NCI-H1436 (cell line): ENCODE measurements around the gene ABCB11.
A peak's percentile ranks its signal among the peaks of the same experiment; 100 is the strongest.

Experiments used
- DNase-seq: peaks from one replicate; lab custom pipeline; 2025; lab: John Stamatoyannopoulos, UW

Gene ABCB11

DNA sequence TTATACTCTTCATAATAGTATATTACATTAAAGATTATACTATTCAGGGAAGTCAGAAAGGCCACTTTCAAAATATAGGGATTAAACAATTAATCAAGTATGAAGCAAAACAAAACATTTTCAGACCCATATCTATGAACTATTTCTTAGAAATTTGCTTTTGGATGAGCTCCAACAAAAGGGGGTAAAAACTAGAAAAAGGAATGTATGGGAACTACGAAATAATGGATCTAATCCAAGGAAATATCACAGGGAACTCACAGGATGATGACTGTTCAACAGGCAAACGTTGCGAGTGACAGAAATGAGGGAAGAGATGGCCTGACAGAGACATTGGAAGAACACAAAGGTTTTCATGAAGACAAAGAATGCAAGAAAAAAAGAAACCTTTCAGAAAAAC is 102.1 kb downstream of the ABCB11 start:
- no peak for DNase-seq

DNA sequence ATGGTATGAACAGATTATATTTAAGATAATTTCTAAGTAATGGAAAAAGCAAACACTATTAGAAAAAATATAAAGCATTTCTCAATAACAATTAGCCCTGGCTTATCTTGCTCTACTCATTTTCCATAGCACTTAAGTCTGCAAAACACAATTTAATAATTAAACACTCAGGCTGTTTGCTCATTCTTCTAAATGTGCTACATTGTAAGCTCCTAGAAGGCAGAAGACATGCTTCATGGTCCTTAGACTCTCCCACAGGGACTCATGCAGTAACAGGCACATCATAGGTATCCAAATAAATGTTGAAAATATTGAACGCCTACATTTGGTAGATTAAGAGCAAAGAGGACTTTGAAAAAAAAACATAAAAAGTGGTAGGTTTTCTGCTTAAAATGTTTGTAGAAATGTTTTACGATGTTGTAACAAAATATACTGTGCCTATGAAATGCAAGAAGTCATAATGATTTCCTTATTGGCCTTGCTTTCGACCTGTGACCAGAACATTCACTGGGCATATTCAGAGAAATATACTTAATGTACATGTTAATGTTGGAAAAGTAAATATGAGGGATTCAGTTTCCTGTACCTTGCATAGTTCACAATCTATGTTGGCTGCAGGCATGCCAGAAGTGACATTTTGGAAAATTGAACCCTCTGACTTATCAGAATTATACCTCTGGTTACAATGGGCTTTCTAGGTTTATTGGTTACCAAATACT is 102.9 kb downstream of the ABCB11 start:
- DNase-seq, result peak; percentile 25

DNA sequence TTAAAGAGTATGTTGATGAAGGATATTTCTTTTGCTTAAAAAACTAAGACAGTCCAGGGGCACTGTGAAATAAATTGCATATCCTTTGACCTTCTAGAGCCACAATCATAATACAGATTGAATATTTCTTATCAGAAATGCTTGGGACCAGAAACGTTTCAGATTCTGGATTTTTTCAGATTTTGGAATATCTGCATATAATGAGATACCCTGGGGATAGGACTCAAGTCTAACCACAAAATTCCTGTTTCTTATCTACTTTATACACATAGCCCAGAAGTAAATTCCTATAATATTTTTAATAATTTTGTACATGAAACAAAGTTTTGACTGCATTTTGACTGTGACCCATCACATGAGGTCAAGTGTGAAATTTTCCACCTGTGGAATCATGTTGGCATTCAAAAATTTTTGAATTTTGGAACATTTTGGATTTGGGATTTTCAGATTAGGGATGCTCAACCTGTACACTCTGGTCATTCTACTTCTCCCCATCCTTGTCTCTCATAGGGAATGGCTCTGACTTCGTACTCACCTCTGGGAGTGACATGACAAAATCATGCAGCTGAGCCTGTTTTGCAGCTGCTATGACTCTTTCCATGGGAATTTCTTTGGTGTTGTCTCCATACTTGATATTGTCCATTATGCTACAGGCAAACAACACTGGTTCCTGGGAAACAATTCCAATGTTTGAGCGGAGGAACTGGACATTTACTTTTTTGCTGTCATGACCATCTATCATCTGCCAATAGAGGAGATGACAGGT is 104.3 kb downstream of the ABCB11 start:
- no peak for DNase-seq

DNA sequence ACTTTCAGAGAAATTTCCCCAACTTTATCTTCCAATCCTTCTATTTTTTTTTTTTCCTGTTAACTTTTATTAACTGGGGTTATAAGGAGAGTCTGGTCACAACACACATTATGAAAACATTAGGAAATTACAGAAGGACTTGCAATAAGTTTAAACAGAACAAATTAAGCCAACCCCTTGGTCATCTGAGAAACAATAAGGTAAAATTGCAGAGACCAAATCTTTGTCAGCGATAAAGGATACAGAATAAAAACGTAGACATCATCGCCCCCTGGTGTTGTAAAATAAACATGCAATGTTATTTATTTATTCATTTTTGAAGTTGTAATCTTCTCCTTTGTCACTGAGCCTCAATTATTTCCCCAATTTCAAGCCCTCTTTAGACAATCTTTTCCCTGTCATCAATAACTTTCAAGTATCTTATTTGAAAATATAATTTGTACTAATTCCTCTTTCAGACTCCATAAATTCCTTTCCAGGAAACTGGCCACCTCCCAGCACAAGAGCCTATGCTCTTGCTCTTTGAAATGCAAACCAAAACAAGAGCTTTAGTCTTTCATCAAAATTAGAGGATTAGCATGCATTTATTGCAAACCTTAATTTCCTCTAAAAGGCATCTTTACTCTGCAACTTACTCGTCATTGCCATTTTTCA is 110.5 kb downstream of the ABCB11 start:
- peak; percentile 40 for DNase-seq

DNA sequence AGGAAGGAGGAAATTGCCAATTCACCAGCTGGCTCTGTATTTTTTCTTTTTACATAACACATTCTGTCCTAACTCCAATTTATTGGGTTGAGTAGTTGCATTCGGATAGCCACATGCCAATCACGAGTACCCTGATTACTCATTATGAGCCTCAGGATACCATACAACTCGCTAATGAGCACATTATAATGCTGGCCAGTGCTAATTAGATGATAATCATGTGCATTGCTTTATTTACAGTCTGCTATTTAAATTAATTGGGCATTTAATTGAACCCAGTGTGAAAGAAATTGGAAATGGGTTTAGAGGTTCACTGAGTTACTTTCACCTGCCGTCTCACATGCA is 114.8 kb downstream of the ABCB11 start:
- no peak for DNase-seq

DNA sequence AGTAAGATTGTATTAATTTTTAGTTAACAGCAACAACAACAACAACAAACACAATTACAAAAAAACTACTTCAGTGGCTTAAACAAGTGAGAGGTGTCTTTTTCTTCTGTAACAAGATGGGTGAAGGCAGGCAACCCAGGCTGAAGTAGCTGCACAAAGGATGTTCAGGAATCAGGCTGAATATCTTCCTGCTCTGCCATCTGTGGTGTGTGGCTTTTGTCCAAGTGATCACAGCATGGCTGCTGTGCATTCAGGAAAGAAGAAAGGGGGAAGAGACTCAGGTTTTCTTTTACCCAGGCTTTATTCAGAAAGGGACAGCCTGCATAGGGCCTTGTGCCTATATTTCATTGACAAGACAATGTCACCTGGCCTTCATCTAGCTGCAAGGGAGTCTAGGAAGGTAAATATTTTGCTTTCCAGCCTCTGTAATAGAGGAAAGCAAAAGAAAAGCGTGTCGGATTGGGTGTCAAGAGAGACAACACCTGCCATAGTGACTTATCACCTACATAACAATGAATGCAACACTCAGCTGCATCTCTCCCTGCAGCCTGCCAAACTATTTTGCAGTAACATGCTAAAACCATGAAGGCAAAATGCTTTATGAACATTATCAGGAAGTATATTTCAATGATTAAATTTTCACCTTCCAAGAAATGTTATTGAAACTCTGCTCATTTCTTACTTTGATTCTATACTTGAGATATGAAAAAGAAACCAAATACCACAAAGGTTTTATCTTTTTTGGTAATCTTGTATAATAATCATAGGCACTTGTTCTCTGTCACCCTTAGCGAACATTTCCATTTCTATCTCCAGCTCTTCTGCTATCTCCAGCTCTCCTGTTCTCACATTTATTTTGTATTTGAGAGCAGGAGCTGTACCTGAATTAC is 115.4 kb downstream of the ABCB11 start:
- no peak for DNase-seq

DNA sequence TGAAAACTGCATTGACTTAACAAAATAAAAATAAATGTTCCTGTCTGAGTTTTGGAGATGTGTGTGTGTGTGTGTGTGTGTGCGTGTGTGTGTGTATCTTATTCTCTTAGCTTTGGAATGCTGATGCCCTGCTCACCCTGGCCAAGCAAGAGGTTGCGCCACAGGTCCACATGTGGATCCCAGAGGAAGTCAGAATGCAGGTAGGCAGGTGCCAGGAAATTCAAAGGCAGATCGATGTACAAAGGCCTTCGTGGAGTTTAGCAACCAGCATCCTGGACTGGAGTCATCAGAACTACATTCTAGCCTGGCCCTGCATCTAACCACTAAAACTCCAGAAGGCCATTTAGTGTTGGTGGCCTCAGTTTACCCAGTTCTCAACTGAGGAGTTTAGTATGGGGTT is 117.6 kb downstream of the ABCB11 start:
- DNase-seq, result no peak

DNA sequence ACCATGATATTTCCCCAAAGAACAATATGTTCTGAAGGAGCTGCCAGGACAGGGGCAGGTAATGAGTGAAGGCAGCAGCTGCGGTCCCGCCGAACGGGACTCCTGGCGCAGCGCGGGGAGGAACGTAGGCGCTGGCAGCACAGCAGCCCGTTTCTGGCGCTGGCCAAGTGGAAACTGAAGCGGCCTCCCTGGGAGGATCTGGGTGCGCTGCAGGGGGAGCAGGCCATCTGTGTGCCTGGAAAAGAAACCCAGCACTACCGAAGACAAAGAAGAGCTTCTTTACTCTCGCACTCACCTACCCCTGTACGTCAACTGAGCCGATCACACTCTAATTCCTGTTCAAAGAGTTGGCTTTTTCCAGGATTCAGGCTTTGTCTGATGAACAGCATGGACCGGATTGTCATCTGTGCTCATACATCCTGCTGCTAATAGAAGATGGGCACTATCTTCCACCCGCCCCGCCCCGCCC is 118.2 kb downstream of the ABCB11 start:
- no peak for DNase-seq

GRCh38 chr2:168912466-168912865 is 118.7 kb downstream of the ABCB11 start:
- no peak for DNase-seq

DNA sequence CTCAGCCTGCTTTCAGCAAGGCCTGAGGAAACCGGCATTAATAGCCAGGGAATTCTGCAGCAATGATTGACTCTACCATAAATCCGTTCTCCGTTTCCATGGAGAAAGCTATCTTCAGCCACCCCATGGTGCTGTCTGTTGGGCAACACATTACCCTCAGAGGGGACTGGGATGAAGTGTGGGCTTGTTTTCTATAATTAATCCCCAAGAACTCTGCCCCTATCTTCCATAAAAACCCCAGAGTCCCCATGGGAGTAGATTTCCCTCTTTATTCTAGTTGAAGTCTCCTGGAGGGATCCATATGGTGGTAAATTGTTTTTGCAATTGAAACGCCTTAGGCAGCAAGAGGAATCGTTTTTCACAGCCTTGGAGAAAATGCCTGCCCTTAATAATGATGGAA is 120.8 kb downstream of the ABCB11 start:
- DNase-seq, result no peak

DNA sequence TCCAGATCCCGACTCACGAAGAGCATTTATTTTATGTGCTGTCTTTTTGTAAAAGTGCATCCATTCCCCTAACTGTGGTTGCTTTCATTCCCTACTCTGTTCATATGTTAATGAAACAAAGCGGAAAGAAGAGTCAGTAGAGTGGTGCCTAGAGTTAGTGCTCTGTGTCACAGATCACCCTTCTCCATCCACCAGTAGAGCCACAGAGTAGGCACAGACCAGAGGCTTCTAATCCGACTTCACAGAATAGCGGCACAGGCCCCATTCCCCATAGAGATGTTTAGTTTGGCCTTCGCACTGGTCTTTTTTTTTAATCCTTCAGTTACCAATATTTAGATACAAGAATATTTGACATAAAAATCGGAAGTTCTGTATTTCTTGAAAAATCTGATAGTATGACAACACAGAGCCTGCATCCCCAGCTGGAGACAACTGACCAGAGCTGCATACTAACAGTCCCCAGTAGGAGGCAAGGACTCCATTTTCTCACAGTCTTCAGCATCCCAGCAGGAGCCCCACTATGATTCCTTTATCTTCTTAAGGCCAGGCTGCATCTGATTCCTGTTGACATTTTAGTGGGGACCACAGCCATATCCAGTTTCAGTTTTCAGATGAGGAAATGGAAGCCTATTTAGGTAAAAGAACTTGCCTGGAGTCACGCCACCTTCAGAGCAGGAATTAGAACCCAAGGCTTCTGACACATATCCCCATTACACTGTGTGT is 123.0 kb downstream of the ABCB11 start:
- no peak for DNase-seq

- DNase-seq, result no peak
Measured at GRCh38 chr2:168904358-168904757, 126.8 kb downstream of the ABCB11 start.

DNA sequence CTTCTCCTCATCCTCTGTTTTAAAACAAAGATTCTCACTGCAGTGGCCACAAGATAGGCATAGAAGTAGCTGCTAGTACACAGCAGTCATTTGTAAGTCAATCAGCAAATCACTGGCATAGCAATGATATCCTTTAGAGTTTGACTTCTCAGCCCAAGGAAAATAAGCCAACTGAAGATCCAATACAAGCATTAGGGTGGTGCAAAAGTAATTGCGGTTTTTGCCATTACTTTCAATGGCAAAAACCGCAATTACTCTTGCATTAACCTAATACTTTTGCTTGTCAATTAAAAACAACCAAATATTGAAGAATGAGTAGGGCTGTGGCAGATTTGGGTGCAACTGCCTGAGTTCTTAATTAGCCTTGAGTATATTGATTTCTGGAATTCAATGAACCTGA is 127.2 kb downstream of the ABCB11 start:
- DNase-seq, result no peak

DNA sequence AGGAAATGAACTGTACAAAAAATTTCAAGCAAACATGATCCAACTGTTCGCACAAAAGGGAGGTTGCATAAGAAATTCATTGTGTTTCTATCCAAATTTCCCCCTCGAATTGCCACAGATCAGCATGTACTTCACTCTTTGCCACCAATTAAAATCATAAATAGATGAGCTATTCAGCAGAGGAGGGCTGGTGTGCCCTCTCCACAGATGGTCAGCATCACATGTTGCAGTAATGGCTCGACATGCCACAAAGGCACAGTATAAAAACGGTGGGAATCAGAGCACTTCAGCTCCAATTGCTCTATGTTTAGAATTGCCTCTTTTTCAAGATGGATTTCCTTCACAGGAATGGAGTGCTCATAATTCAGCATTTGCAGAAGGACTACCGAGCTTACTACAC is 130.1 kb downstream of the ABCB11 start, which contains the start of gene G6PC2:
Gene G6PC2 (plus strand): TSS at position 289 of the 400 bp plus-strand sequence. CDS start 41 bp downstream, at position 330.
- DNase-seq, result no peak

DNA sequence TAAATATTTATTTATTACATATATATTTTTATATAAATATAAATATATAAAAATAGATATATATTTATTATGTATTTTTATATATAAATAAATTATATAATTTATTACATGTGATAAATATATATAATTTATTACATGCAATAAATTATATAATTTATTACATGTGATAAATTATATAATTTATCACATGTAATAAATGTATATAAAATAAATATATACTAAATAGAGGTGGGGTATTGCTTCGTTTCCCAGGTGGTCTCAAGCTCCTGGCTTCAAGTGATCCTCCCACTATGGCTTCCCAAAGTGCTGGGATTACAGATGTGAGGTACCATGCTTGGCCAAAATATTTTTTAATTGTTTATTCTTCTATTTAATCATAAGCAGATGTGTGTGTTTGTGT is 133.7 kb downstream of the ABCB11 start:
- no peak for DNase-seq

- DNase-seq, result no peak
Measured at GRCh38 chr2:168896783-168897182, 134.3 kb downstream of the ABCB11 start.

GRCh38 chr2:168895771-168896170 is 135.4 kb downstream of the ABCB11 start:
- DNase-seq, result no peak

DNA sequence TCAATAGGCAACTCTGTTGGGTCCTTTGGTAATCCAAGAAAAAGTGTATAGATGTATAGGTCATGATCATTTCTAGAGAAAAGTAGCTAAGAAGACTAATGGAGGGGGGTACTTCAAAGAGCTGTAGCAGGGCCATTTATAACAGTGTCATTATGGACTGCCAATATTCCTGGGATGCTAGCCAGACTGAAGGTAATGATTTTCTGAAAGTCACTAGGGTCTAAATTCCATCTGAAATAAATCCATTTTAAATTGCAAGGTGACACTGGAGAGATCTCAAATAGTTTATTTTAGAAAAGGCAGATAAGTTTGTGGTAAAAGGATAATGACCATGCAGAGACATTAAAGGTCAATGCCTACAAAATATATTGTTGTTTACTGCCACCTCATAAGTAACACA is 136.4 kb downstream of the ABCB11 start:
- DNase-seq, result no peak

GRCh38 chr2:168894101-168894500 is 137.0 kb downstream of the ABCB11 start:
- no peak for DNase-seq

DNA sequence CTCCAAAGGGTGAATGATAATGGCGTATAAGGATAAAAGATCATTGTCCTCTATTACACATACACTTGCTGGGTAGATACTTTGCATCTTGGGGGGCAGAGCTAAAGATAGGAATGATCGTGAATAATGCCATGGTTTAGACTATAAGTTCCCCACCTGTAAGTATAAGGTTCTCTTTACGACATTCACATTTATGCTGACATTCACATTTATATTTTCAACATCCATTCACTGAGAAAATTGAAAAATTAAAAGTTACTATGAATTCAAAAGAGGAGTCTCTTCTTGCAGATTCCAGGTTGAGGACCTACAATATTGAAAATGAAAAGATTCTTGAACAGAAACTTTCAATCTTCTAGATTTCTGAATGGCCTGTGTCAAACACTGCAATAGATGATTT is 138.8 kb downstream of the ABCB11 start:
- no peak for DNase-seq
